GM13976 (cell line): ENCODE measurements around the gene NAXD.

Experiments
- DNase-seq: peaks from one replicate; pipeline ENCODE4 v3.0.0; 2012; ENCODE audit warnings: low spot score
- CTCF ChIP-seq: IDR thresholded peaks from 2 replicates; pipeline ENCODE4 v1.5.1; 2012; ENCODE audit warnings: borderline replicate concordance, mild to moderate bottlenecking; ENCODE audit not compliant: insufficient read depth; ENCODE audit errors: extremely low read depth, missing control alignments, control extremely low read depth
- in situ Hi-C: fragments of 300-500 bp; cut with MboI; formaldehyde crosslinking; loops from one replicate; pipeline ENCODE4 v1.12.0; 2022; ENCODE audit warnings: low sequenced_read_pairs, mixed read lengths, inconsistent platforms; ENCODE audit not compliant: unreplicated experiment

Gene NAXD

GRCh38 chr13:110662091-110662490 is 46.7 kb downstream of the NAXD start:
- no peak for TF ChIP-seq CTCF
- in situ Hi-C loops, result no loop called here

GRCh38 chr13:110662777-110663443 is 47.6 kb downstream of the NAXD start:
- no peak for TF ChIP-seq CTCF
- DNase-seq, result no peak
- in situ Hi-C loops, result no loop called here

More at GRCh38 chr13:110662091-110662490, 46.7 kb downstream of the NAXD start:
- no peak for DNase-seq

- no peak for DNase-seq
- in situ Hi-C loops, result no loop called here
- no peak for TF ChIP-seq CTCF
Observed at GRCh38 chr13:110663491-110663890, 48.1 kb downstream of the NAXD start.

- no peak for TF ChIP-seq CTCF
- DNase-seq, result no peak
- in situ Hi-C loops, result no loop called here
Observed at GRCh38 chr13:110664041-110664440, 48.7 kb downstream of the NAXD start.

GRCh38 chr13:110664673-110665072 is 49.3 kb downstream of the NAXD start:
- TF ChIP-seq CTCF, result no peak
- no peak for DNase-seq
- in situ Hi-C loops, result no loop called here

GRCh38 chr13:110665491-110666254 is 50.3 kb downstream of the NAXD start:
- TF ChIP-seq CTCF, result no peak
- in situ Hi-C loops, result no loop called here
- DNase-seq, result no peak
